Islet precursor cell (in vitro differentiated cells): ENCODE measurements around the gene SLC24A3.
A peak's percentile ranks its signal among the peaks of the same experiment; 100 is the strongest.

ENCODE experiments used
- DNase-seq: peaks from one replicate; pipeline ENCODE4 v3.0.0-alpha.2; 2018

The SLC24A3 gene

GRCh38 chr20:19347943-19348456 is 135.6 kb downstream of the SLC24A3 start:
- DNase-seq, result no peak

GRCh38 chr20:19348582-19348981 is 136.1 kb downstream of the SLC24A3 start:
- no peak for DNase-seq

- DNase-seq, result no peak
Measured at GRCh38 chr20:19349879-19350278, 137.4 kb downstream of the SLC24A3 start.

- peak; percentile 23 for DNase-seq
Measured at GRCh38 chr20:19351542-19351941, 139.1 kb downstream of the SLC24A3 start.

- DNase-seq, result no peak
Measured at GRCh38 chr20:19354950-19355349, 142.5 kb downstream of the SLC24A3 start.

- DNase-seq, result no peak
Measured at GRCh38 chr20:19361790-19362189, 149.3 kb downstream of the SLC24A3 start.

- DNase-seq, result no peak
Measured at GRCh38 chr20:19363476-19363875, 151.0 kb downstream of the SLC24A3 start.

GRCh38 chr20:19367591-19367990 is 155.1 kb downstream of the SLC24A3 start:
- no peak for DNase-seq

GRCh38 chr20:19368351-19368750 is 155.9 kb downstream of the SLC24A3 start:
- no peak for DNase-seq

GRCh38 chr20:19370076-19371075 is 157.9 kb downstream of the SLC24A3 start:
- no peak for DNase-seq

GRCh38 chr20:19371112-19371511 is 158.7 kb downstream of the SLC24A3 start:
- DNase-seq, result no peak

GRCh38 chr20:19374216-19374615 is 161.8 kb downstream of the SLC24A3 start:
- no peak for DNase-seq

- DNase-seq, result no peak
Measured at GRCh38 chr20:19375395-19375794, 163.0 kb downstream of the SLC24A3 start.

GRCh38 chr20:19375801-19376200 is 163.4 kb downstream of the SLC24A3 start:
- DNase-seq, result no peak

GRCh38 chr20:19376451-19377229 is 164.2 kb downstream of the SLC24A3 start:
- no peak for DNase-seq

- no peak for DNase-seq
Measured at GRCh38 chr20:19378058-19378457, 165.6 kb downstream of the SLC24A3 start.

- DNase-seq, result no peak
Measured at GRCh38 chr20:19380211-19380610, 167.8 kb downstream of the SLC24A3 start.

GRCh38 chr20:19381947-19382346 is 169.5 kb downstream of the SLC24A3 start:
- no peak for DNase-seq

GRCh38 chr20:19382386-19383340 is 170.2 kb downstream of the SLC24A3 start:
- DNase-seq, result no peak

GRCh38 chr20:19384940-19385339 is 172.5 kb downstream of the SLC24A3 start:
- no peak for DNase-seq

GRCh38 chr20:19387251-19387650 is 174.8 kb downstream of the SLC24A3 start:
- no peak for DNase-seq
